HPDE6-E6E7 (cell line): ENCODE measurements around the gene TARBP2.
"Not testable (repeated sequence)": the region's sequence is repeated elsewhere in the genome, so short reads cannot be mapped to it uniquely, and the experiment has no call there.

Experiments used
- DNase-seq: peaks from one replicate; pipeline ENCODE4 v3.0.0; 2011; ENCODE audit warnings: missing footprints; ENCODE audit errors: extremely low spot score

Gene TARBP2

DNA sequence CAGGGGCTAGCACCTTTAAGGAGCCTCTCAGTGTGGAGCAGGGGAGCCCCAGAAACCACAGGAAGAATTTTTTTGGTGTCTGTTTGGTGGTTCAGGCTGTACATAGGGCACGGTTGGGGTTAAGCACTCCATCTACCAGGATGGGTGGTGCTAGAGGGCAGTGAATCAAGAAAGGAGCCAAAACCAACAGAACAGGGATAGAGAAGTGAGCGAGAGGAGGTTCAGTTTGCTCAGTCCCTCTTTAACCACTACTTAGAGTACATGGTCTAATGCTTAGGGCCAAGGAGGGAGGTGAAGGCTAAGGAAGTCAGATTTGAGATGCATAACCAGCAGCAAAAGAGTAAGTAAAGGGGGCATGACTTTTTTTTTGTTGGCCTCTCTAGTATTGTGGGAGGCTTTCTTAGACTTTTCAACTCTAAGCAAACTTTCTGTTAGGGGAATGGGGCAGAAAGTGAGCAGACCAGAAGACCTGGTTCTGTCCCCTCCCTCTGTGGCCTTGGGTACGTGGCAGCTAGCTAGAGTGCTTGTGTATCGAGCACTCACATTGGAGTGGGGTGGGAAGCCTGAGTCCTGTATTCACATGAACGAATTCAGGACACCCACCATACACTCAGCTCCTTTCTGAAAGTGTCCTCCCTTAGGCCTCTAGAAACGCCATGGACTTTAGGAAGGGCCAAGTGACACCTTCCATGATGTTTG lies 12.8 kb downstream of the TARBP2 start:
- no peak for DNase-seq

DNA sequence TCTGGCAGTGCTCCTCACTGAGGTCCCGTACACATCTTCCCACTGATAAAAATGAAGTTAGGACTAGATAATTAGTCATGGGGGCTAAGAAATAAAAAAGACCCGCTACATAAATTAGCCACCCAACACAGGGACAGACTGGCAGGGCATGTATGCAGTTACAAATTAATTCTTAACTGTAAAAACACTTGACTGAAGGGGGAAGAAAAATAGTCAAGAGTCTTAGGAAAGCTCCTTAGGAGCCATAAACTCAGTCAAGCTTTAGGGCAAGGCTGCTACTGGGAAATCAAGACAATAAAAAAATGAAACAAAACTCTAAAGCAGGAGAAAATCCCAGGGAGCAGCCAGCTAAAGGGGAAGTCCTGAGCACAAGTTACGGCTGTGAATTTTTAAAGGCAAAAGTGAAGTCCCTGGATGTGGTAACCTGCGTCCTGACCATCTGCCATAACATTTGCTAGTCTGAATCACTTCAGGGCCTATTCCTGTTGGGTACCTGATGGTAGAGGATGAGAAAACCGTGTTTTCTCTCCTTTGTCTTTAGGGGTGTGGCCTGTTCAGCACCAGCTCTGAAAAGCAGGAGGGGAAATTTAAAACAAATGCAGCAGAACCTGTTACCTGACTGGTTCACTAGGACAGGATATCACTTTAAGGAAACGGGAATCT lies 13.7 kb downstream of the TARBP2 start:
- no peak for DNase-seq

DNA sequence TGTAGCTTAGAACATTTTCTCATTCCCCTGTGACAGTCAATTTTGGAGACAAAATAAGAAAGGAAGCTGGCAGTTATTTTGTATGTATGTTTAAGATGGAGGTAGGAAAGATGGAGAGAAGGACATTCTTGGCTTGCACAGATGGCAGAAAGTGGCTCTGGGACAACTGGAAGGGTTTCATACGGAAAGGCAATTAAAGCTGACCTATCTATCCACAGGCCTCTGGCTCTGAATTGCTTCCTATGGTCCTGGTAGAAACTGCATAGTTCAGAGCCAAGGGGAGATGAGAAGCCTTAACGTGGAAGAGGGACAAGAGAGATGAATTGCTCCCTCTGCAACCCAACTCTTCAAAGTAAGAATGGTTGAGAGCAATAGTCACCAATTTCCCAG lies 14.2 kb downstream of the TARBP2 start:
- no peak for DNase-seq

DNA sequence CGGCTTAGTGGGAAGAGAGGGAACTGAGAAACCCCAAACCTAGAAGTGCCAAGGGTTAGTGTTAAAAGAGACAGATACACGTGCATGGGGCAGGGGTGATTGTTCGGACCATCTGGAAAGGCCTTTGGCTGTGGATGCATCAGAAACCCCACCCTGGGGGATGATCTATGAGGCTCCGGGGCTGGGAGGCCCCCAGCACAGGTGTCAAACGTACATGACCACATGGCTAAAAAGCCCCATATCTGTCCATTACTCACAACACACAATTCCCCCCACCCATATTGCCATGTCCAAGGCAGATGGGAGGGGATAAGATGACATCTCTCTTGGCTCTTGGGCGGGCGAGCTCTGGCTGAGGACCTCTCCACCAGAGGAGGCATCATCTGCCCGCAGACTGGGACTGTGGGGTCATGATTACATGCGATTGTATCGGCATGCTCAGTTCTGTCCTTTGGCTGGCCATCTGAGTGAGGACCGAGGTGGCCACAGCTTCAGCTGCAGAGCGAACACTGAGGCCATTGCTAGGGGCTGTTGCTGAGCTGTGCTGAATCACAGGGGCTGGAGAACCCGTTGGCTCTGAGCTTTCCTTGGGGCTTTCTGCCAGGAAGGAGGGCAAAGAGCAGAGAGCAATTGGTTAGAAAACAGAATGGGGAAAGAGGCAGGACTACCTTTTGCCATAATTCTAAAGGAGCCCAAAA lies 15.8 kb downstream of the TARBP2 start:
- DNase-seq, result no peak

DNA sequence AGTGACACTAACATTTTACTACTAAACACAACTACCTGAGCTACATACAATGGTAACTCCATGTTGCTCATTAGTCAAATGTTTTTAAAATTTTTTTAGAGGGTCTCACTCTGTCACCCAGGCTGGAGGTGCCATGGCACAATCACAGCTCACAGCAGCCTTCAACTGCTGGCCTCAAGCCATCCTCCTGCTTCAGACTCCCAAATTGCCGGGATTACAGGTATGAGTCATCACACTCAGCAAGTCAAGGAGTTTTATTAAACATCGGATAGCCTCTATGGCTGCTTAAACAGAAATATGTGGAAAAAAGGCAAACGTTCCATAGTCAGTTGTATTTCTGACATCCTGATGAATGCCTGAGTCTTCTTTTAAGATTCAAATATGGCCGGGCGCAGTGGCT lies 17.3 kb downstream of the TARBP2 start:
- DNase-seq, result no peak

DNA sequence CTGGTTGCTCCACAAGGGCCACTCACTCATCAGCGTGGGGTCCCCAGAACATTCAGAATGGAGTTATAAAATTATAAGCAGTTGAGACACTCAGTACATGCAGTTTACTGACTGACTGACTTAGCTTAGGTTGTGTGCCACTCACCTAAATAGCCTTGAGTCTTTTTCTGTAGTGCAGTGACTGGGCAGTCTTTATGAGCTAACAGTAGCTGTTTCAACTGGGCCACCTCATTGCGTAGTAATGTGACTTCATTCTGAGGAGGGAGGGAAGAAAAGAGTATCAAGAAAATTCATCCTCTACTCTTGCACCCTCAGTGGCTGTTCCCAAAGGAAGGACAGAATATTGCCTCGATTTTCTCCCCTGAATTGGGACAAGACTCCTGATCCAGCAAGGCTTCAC lies 22.0 kb downstream of the TARBP2 start:
- no peak for DNase-seq

DNA sequence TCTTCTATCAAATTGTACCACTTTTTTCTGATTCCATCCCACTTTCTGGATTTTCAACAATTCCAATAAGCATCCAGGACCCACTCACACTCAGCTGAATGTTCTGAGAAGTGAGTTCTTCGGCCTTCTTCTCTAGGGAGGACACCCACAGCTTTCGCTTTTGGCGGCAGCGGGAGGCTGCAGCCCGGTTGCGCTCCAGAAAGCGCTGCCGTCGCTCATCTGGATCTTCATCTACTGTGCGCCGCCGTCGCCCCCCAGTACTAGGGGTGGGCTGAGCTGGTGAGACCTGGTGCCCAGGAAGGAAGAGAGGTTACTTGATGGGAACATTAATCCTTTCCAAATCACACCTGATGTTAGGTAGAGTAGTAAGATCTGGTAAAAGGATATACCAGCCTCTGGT lies 23.4 kb downstream of the TARBP2 start:
- no peak for DNase-seq

DNA sequence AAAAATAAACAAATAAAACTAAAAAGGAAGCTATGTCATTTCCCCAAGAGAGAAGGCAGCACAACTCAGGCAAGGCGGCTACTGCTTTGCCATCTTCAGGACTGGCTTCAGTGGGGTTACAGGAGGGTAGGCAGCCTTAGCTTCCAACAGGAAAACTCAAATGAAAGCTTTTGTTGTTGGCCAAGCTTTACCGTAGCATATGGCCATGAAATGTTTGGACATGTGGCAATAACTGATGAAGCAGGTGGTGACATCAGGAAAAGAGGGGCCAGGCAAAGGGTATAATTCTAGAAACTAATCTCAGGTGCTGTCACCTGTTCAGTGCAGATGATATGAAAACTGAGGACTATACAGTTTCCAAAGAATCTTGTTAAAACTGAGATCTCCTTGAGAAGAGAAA lies 29.0 kb downstream of the TARBP2 start:
- DNase-seq, result no peak

DNA sequence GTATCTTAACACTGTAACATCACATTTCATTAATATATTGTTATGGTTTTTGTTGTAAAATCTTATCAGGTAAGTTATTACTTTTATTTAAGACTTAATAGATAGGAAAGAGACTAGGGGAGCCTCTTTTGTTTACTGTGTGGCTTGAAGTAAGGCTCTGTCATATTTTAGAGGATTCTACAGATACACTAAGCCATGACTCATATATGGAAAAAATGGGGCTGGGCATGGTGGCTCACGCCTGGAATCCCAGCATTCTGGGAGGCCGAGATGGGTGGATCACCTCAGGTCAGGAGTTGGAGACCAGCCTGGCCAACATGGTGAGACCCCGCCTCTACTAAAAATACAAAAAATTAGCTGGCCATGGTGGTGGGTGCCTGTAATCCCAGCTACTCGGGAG lies 29.8 kb downstream of the TARBP2 start:
- DNase-seq, result peak; percentile 20

DNA sequence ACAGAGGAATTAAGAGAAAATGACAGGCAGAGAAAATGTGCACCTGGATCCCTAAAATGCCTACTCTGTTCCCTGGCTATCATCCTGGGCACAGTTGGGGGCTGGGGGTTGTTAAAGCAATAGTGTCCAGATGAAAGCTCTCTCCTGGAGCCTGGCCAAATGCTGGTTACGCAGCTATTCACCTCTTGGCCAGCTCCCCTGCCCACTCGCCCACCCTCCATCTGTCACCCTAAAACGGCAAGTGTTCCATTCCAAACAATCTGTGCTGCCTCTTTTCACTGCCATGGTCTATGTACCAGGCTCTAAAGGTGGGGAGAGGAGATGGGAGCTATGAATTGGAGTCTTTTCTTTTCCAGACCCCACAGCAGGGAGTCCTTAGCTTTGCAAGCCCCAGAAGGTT lies 30.9 kb downstream of the TARBP2 start:
- no peak for DNase-seq

DNA sequence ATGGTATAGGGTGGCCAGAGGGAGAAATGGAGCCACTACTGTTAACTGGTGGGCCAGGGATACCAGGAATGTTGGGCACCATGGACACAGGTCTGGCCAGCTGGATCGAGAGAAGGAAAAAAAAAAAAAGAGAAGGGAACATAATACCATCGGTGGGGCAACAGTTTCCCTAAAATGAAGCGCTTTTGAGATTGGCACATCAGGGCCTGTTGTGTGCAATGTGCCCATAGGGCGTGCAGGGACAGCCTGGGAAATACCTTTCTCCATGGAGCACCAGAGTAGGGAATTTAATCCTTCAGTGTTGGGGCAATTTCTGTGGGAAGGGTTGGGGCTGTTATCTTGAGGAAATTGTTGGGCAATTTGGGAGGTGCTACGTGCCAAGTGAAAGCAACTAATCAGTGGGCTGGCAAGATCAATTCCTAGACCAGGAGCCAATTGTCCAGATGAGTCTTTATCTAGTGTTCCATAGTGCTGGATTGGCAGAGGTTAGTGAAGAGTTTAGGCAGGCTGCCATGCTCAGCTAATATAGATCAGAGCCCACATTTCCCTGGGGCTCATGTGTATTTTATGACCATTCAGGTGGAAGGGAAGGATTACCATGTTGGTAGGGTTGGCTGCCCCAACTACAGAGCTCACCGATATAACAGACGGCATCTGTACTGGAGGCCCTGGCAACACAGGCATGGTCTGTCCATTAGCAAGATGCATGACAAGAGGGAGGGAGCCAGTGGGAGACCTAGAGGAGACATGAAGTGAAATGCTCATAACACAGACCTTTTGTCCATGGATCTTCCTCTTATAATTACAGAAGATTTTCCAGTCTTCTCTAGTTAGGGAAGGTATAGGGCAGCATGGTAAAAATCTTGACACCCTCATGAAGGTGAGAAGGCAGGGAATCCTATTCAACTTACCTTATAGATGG lies 31.7 kb downstream of the TARBP2 start:
- no peak for DNase-seq

DNA sequence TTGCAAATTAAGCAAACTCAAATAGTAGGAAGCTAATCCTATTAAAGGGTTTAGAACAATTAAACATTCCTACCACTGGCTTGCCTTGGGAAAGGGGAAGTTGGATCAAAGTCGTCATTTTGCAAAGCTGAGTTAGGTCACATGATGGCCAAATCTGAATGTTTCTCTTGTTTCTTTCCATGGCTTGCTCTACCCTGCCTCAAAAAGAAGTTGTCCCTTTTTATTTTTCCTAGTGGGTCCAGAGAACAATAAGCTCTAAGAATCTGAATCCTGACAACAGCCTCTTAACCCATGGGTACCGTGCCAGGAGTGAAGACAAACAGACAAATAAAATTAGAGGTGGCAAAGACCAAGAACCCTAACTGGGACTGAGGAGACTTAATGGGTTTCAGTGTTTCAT lies 32.4 kb downstream of the TARBP2 start:
- DNase-seq, result no peak

DNA sequence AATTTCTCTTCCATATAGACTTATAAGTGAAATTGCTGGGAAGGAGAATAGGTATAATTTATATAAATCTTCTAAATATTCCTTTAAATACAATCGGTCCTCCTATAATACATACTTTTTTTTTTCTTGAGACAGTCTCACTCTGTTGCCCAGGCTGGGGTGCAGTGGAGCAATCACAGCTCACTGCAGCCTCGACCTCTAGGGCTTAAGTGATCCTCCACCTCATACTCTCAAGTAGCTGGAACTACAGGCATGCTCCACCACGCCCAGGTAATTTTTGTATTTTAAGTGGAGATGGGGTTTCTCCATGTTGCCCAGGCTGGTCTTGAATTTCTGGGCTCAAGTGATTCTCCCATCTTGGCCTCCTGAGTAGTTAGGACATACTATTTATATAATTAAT lies 35.9 kb downstream of the TARBP2 start:
- no peak for DNase-seq

DNA sequence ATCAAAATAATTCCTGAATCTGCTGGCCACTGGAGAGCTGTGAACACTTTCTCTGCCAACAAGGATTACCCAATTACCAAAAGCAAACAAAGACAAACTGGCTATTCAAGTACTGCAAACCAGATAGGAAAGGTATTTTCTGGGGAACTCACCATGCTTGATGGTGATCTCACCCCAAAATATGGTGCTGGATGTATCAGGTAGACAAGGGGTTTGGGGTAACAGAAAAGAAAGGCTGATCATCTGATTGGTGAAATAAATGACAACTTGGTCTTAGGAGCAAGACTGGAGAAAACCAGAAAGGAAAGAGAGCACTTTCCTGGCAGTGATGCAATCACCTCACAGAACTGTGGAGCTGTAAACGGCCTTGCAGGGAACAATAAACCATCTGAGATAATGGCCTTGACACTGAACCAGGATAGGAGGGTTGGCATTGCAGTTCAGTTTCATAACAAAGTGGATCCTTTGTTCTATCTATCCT lies 37.2 kb downstream of the TARBP2 start:
- DNase-seq, result peak; percentile 36

DNA sequence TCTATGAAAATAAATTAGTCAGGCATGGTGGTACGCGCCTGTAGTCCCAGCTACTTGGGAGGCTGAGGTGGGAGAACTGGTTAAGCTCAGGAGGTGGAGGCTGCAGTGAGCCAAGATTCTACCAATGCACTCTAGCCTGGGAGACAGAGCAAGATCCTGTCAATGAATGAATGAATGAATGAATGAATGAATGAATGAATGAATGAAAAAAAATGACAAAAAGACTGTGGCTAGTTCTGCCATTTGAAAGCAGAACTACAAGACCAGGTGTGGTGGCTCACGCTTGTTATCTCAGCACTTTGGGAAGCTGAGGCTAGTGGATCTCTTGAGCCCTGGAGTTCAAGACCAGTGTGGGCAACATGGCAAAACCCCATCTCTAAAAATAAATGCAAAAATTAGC lies 38.4 kb downstream of the TARBP2 start:
- DNase-seq, result no peak

DNA sequence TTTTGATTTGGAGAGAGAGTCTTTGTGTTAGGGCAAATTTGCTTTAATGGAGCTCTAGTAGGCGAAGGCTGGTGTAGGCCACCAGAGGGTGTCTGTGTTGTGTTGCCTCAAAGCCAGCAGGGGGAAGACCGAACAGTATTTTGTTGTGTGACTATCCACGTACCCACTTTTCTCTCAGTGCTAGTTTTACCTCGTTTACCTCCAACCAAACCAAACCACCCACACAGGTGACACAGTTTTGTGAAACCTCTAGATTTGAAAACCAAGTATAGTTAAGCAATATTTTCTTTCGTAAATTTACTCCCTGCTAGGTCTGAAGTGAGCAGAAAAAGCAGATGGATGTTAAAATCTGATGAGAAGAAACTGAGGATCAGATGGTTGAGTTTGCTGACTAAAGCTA lies 42.5 kb downstream of the TARBP2 start:
- peak; percentile 44 for DNase-seq

DNA sequence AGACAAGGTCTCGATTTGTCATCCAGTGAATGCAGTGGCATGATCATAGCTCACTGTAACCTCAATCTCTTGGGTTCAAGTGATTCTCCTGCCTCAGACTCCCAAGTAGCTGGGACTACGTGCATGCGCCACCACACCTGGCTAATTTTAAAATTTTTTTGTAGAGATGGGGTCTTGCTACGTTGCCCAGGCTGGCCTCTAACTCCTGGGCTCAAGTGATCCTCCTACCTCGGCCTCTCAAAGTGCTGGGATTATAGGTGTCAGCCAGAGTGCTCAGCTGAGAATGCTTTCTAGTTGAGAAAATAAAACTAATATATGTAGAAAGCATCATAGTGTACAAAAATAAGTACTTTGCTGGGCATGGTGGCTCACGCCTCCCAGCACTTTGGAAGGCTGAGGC lies 47.3 kb downstream of the TARBP2 start:
- not testable (repeated sequence) for DNase-seq

DNA sequence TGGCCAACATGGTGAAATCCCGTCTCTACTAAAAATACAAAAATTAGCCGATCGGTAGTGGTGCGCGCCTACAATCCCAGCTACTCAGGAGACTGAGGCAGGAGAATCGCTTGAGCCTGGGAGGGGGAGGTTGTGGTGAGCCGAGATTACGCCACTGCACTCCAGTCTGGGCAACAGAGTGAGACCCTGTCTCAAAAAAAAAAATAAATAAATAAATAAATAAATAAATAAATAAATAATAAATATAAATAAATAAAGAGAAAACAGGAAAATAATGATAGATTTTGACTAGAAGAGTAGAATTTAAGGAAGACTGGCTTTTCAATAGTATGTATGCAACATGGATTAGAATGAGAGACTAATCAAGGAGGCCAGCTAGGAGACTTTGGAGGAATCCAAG lies 49.0 kb downstream of the TARBP2 start:
- not testable (repeated sequence) for DNase-seq

DNA sequence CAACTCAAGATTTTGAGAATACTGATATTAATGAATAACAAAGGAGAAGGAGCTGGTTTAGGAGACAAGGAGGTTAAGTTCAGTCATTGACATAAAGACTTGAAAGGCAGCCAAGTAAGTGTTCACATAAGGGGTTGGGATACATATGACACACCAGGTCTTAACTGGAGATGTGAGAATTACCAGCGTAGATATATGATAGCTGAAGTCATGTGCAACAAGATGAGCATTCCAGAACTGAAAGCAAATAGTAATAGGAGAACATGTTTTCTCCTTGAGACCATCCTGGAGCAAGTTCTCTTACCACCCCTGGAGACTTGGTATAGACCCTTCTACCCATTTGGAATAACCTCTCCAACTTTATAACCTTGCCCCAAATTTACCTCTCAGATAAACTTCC lies 49.5 kb downstream of the TARBP2 start:
- no peak for DNase-seq

DNA sequence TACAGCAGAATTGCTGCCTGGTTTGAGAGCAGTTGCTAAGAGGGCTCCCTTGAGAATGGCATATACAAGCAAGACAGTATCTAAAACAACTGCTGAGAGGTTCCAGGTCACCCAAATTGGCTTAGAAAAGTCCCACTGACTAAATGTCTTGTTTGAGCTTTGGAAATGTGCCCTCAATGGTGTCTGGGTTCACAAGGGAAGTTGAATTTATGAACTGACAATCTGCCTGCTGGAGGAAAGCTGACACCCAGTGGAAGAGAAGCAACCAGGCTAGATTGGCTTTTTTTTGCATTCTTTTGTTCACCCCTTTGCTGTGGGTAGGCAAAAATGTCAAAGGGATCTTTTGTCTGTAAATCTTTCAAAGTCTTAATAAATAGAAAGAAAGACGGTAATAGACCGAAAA lies 50.8 kb downstream of the TARBP2 start:
- no peak for DNase-seq

DNA sequence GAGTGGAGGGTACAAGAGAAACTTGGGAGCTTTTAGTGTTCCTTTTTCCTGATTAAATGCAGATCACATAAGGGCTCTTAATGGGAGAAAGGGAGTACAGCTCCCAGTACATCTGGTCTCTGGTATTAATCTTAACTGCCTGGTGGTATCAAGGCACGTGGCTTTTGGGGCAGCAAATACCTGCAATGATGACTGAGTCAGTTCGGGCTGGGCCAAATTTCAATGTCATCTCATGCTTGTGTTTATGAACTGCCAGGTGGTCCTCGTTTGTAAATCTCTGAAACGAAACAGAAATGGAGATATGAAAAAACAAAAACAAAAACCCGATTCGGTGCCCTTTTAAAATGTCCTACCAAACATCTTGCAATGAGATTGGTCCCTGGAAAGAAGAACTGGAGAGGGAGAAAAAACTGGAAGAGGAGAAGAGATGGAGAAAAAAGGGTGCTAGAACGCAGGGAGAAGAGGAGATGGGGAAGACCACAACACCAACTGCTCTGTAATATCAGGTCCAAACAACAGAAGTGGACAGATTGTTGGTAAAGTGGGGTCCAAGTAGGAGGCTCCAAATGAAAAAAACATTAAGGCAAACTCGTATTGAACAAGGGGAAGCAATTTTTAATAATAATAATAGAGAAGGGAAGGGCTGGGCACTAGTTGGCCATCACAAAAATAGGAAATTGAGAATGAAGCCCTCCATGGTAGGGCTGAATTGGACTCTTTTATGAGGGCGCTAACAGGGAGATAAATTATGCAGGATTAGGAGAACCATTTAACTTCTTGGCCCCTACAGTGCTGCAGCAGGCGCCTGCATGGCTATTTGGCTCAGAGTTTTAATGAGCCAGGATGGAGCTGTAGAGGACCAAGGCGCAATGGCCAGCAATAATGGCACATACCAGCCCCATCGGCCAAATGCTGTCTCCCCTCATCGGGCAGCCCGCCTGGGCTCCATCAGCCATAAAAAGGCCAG lies 51.6 kb downstream of the TARBP2 start:
- DNase-seq, result no peak
